ELR (cell line): ENCODE measurements around the gene UGT1A6.

Source experiments
- DNase-seq: peaks from one replicate; pipeline ENCODE4 v3.0.0-alpha.2; 2015; ENCODE audit warnings: low read depth

Gene UGT1A6

GRCh38 chr2:233819884-233820773, 127.4 kb downstream of the UGT1A6 start:
- no peak for DNase-seq

- DNase-seq, result no peak
Observed at GRCh38 chr2:233820774-233821105, 128.1 kb downstream of the UGT1A6 start.

GRCh38 chr2:233821196-233821595, 128.5 kb downstream of the UGT1A6 start:
- no peak for DNase-seq

- DNase-seq, result no peak
Observed at GRCh38 chr2:233821709-233822100, 129.0 kb downstream of the UGT1A6 start.

- no peak for DNase-seq
Observed at GRCh38 chr2:233822101-233822771, 129.5 kb downstream of the UGT1A6 start.
